22Rv1 (cell line): ENCODE data around the gene B4GALT6.

Source experiments
- H3K27ac ChIP-seq: fragments of 450-650 bp; 2 replicates; pipeline ENCODE4 v1.5.1; 2017
- CTCF ChIP-seq: fragments of 450-650 bp; IDR thresholded peaks from 2 replicates; pipeline ENCODE4 v1.5.1; 2017; ENCODE audit warnings: mild to moderate bottlenecking
- ZFX ChIP-seq: fragments of 450-650 bp; IDR thresholded peaks from 2 replicates; pipeline ENCODE4 v1.6.1; 2017; ENCODE audit warnings: antibody characterized with exemption, borderline replicate concordance

B4GALT6 gene

GRCh38 chr18:31643003-31643402, 41.4 kb downstream of the B4GALT6 start:
- no peak overlapping the region for H3K27ac ChIP-seq
- TF ChIP-seq CTCF (no peak), ZFX (no peak)

GRCh38 chr18:31637445-31637844, 46.9 kb downstream of the B4GALT6 start:
- H3K27ac ChIP-seq = no peak overlapping the region
- TF ChIP-seq CTCF (no peak), ZFX (no peak)

- TF ChIP-seq ZFX (no peak), CTCF (no peak)
- no peak overlapping the region for H3K27ac ChIP-seq
Measured at GRCh38 chr18:31636387-31636786, 48.0 kb downstream of the B4GALT6 start.

GRCh38 chr18:31634331-31634713, 50.1 kb downstream of the B4GALT6 start:
- no peak overlapping the region for H3K27ac ChIP-seq
- TF ChIP-seq CTCF = no peak
- TF ChIP-seq ZFX = no peak

GRCh38 chr18:31633392-31634330, 50.7 kb downstream of the B4GALT6 start:
- no peak overlapping the region for H3K27ac ChIP-seq
- TF ChIP-seq CTCF (no peak), ZFX (no peak)

- no peak overlapping the region for H3K27ac ChIP-seq
- TF ChIP-seq CTCF (no peak), ZFX (no peak)
Measured at GRCh38 chr18:31632356-31632755, 52.0 kb downstream of the B4GALT6 start.

GRCh38 chr18:31631526-31631925, 52.9 kb downstream of the B4GALT6 start:
- no peak overlapping the region for H3K27ac ChIP-seq
- no peak for TF ChIP-seq CTCF
- TF ChIP-seq ZFX = no peak
